A549 treated with CORT108297 at 1 μM for 4 hours (cell line): ENCODE measurements around the gene NBL1. TPM values are rescaled to one million over a fixed set of nuclear protein-coding genes. Genes with fewer than 3 reads are reported as not detected.

Source experiments
- total RNA-seq: library from RNA; stranded (reverse); fragments of 200-300 nt; extraction: Qiagen RNA extraction; gene quantifications from 5 replicates; pipeline ENCODE4 v1.2.3, GENCODE V29; 2022

NBL1 gene
- 26.7 to 50.5 TPM (median 41.4 TPM) in 5 replicates for total RNA-seq

GRCh38 chr1:19643602-19644394 is at the start of gene NBL1:
Gene NBL1 (plus strand): TSS chr1:19644311. CDS start chr1:19655031, 10,720 bp downstream.

GRCh38 chr1:19664453-19665185 is 20.5 kb downstream of the NBL1 start, which contains the start of gene HTR6:
Gene HTR6 (plus strand): TSS chr1:19664875. CDS start chr1:19665754, 879 bp downstream.

Other genes starting within 250 kb of the NBL1 start
- 218 to 255 TPM (median 225 TPM) in 5 replicates for gene CAPZB, start 158.8 kb upstream of the NBL1 start, total RNA-seq
- 0.10 to 0.15 TPM (median 0.10 TPM) in 5 replicates for gene HTR6, start 20.6 kb downstream of the NBL1 start, total RNA-seq
- 5.4 to 7.6 TPM (median 6.6 TPM) in 5 replicates for gene TMCO4, start 155.6 kb downstream of the NBL1 start, total RNA-seq
- not detected in 5 replicates for gene RNF186, start 171.0 kb downstream of the NBL1 start, total RNA-seq
- 2.6 to 2.8 TPM (median 2.7 TPM) in 5 replicates for gene OTUD3, start 238.1 kb downstream of the NBL1 start, total RNA-seq